VCaP (cell line): ENCODE data around the gene UGCG.
"Not testable (repeated sequence)": the region's sequence is repeated elsewhere in the genome, so short reads cannot be mapped to it uniquely, and the experiment has no call there.

Experiments used
- H3K27ac ChIP-seq: fragments of 450-650 bp; 2 replicates; pipeline ENCODE4 v1.5.1; 2017
- CTCF ChIP-seq: fragments of 450-650 bp; conservative IDR thresholded peaks from 2 replicates; pipeline ENCODE4 v1.5.1; 2017; ENCODE audit warnings: mild to moderate bottlenecking, moderate library complexity

The UGCG gene

GRCh38 chr9:111943200-111943599 is 46.6 kb downstream of the UGCG start:
- TF ChIP-seq CTCF = no peak
- no peak overlapping the region for H3K27ac ChIP-seq

- no peak overlapping the region for H3K27ac ChIP-seq
- TF ChIP-seq CTCF = no peak
These were observed 47.1 kb downstream of the UGCG start for GRCh38 chr9:111943746-111944145.

GRCh38 chr9:111944241-111944866 is 47.7 kb downstream of the UGCG start:
- TF ChIP-seq CTCF = no peak

GRCh38 chr9:111945216-111945615 is 48.6 kb downstream of the UGCG start:
- no peak overlapping the region for H3K27ac ChIP-seq
- TF ChIP-seq CTCF = no peak

More at GRCh38 chr9:111944241-111944866, 47.7 kb downstream of the UGCG start:
- no peak overlapping the region for H3K27ac ChIP-seq

GRCh38 chr9:111948109-111948508 is 51.5 kb downstream of the UGCG start:
- not testable (repeated sequence) for H3K27ac ChIP-seq

GRCh38 chr9:111948951-111949350 is 52.3 kb downstream of the UGCG start:
- no peak for TF ChIP-seq CTCF
- H3K27ac ChIP-seq = no peak overlapping the region

GRCh38 chr9:111949919-111950318 is 53.3 kb downstream of the UGCG start:
- H3K27ac ChIP-seq = no peak overlapping the region
- TF ChIP-seq CTCF = no peak

- no peak for TF ChIP-seq CTCF
- no peak overlapping the region for H3K27ac ChIP-seq
These were observed 55.9 kb downstream of the UGCG start for GRCh38 chr9:111952559-111952958.
